Glutamatergic neuron (in vitro differentiated cells): ENCODE results near the gene GIMAP5. TPM values are rescaled to one million over a fixed set of nuclear protein-coding genes. Genes with fewer than 3 reads are reported as not detected.

Source experiments
- DNase-seq: peaks from one replicate; pipeline ENCODE4 v3.0.0; 2022
- H3K27ac Mint-ChIP-seq: one replicate; pipeline ENCODE4 v1.8.0; 2020; ENCODE audit warnings: mild to moderate bottlenecking, mixed read lengths, inconsistent platforms; ENCODE audit not compliant: unreplicated experiment
- H3K27me3 Mint-ChIP-seq: one replicate; pipeline ENCODE4 v1.8.0; 2020; ENCODE audit warnings: mild to moderate bottlenecking, moderate library complexity, mixed read lengths, inconsistent platforms; ENCODE audit not compliant: unreplicated experiment
- H3K36me3 Mint-ChIP-seq: one replicate; pipeline ENCODE4 v1.8.0; 2020; ENCODE audit warnings: mild to moderate bottlenecking, mixed read lengths, inconsistent platforms; ENCODE audit not compliant: unreplicated experiment
- H3K4me1 Mint-ChIP-seq: one replicate; pipeline ENCODE4 v1.8.0; 2020; ENCODE audit warnings: mild to moderate bottlenecking, low read depth, mixed read lengths, inconsistent platforms; ENCODE audit not compliant: unreplicated experiment
- H3K4me3 Mint-ChIP-seq: one replicate; pipeline ENCODE4 v1.8.0; 2020; ENCODE audit warnings: mild to moderate bottlenecking, mixed read lengths, inconsistent platforms; ENCODE audit not compliant: unreplicated experiment
- H3K9me3 Mint-ChIP-seq: one replicate; pipeline ENCODE4 v1.8.0; 2020; ENCODE audit warnings: mild to moderate bottlenecking, moderate library complexity, mixed read lengths, inconsistent platforms; ENCODE audit not compliant: unreplicated experiment
- total RNA-seq: library from RNA; stranded (reverse); fragmentation: NEBNext Ultra II Directional; extraction: Animal tissue kit (Norgen Biotek cat#: 25700); gene quantifications from one replicate; pipeline ENCODE4 v1.2.1, GENCODE V29; 2021; ENCODE audit not compliant: unreplicated experiment
- TF ChIP-seq, protein P1 (sequence below): fragments of 200-600 bp; sonication (generic); IDR thresholded peaks from one replicate; pipeline ENCODE4 v1.5.0; 2021; ENCODE audit not compliant: partially characterized antibody, unreplicated experiment

GIMAP5 gene
- total RNA-seq, 1 donor from 2014 or later, result not detected

- Mint-ChIP-seq H3K36me3 (no peaks in the 10 kb centered on the region), H3K4me3 (no peak overlapping the region), H3K9me3 (peaks cover 3% of the 10 kb centered on the region), H3K27ac (no peak overlapping the region), H3K4me1 (no peaks in the 10 kb centered on the region), H3K27me3 (peaks cover 38% of the 10 kb centered on the region)
- no peak for DNase-seq
- TF ChIP-seq, protein P1, sequence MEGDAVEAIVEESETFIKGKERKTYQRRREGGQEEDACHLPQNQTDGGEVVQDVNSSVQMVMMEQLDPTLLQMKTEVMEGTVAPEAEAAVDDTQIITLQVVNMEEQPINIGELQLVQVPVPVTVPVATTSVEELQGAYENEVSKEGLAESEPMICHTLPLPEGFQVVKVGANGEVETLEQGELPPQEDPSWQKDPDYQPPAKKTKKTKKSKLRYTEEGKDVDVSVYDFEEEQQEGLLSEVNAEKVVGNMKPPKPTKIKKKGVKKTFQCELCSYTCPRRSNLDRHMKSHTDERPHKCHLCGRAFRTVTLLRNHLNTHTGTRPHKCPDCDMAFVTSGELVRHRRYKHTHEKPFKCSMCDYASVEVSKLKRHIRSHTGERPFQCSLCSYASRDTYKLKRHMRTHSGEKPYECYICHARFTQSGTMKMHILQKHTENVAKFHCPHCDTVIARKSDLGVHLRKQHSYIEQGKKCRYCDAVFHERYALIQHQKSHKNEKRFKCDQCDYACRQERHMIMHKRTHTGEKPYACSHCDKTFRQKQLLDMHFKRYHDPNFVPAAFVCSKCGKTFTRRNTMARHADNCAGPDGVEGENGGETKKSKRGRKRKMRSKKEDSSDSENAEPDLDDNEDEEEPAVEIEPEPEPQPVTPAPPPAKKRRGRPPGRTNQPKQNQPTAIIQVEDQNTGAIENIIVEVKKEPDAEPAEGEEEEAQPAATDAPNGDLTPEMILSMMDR, result no peak
These were observed 8.7 kb downstream of the GIMAP5 start for GRCh38 chr7:150745876-150746275.

- Mint-ChIP-seq H3K27me3 (peaks cover 33% of the 10 kb centered on the region), H3K9me3 (peaks cover 2% of the 10 kb centered on the region), H3K4me3 (no peak overlapping the region), H3K27ac (no peak overlapping the region), H3K36me3 (no peaks in the 10 kb centered on the region), H3K4me1 (no peaks in the 10 kb centered on the region)
- TF ChIP-seq, protein P1, result no peak
- no peak for DNase-seq
These were observed 9.7 kb downstream of the GIMAP5 start for GRCh38 chr7:150746921-150747320.

DNA sequence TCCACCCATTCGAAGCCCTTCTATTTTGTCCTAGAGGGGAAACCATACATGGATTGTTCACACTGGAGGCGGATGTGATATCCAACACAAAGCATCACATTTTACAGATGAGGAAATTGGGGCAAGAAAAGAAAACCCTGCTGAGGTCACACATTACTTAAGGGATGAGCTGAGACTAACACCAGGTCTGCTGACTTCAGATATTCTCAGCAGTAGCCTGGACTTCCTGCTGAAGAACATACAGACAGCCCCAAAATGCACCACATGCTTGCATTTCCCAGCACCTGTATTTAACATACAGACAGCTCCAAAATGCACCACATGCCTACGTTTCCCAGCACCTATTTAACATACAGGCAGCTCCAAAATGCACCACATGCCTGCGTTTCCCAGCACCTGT is 11.2 kb downstream of the GIMAP5 start:
- Mint-ChIP-seq H3K4me3 (no peak overlapping the region), H3K27ac (no peak overlapping the region), H3K9me3 (no peaks in the 10 kb centered on the region), H3K27me3 (peaks cover 26% of the 10 kb centered on the region), H3K4me1 (no peaks in the 10 kb centered on the region), H3K36me3 (no peaks in the 10 kb centered on the region)
- DNase-seq, result no peak
- TF ChIP-seq, protein P1, result no peak

DNA sequence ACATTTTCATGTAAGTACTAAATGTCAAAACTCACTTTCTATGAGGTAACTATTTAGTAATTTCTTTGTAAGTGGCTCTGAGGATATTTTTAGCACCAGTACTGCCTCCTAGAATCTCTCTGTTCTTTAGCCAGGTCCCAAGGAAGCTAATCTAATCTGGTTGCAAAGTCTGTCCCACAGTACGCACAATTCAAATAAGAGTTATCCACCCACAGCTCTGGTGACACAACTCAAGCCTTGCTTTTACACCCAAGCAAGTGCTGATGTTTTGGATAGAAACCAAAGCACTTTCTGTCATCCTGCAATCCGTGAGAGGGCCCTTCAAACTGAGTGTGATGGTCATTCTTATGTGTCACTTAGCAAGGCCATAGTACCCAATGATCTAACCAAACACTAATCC is 14.5 kb downstream of the GIMAP5 start:
- no peak for DNase-seq
- Mint-ChIP-seq H3K4me1 (no peaks in the 10 kb centered on the region), H3K27me3 (peaks cover 10% of the 10 kb centered on the region), H3K27ac (no peak overlapping the region), H3K36me3 (no peaks in the 10 kb centered on the region), H3K4me3 (no peak overlapping the region), H3K9me3 (no peaks in the 10 kb centered on the region)
- TF ChIP-seq, protein P1, result no peak

GRCh38 chr7:150753239-150753638 is 16.0 kb downstream of the GIMAP5 start:
- Mint-ChIP-seq H3K27me3 (peaks cover 10% of the 10 kb centered on the region), H3K9me3 (no peaks in the 10 kb centered on the region), H3K36me3 (no peaks in the 10 kb centered on the region), H3K4me1 (no peaks in the 10 kb centered on the region), H3K4me3 (no peak overlapping the region), H3K27ac (no peak overlapping the region)
- TF ChIP-seq, protein P1, result no peak
- no peak for DNase-seq
